SIG-M5 treated with dmso at 0.1 percent for 504 hours (cell line): Measurements from ENCODE around the gene NRTN.

Source experiments
- DNase-seq: peaks from one replicate; lab custom pipeline; 2025; ENCODE audit not compliant: unreplicated experiment; lab: John Stamatoyannopoulos, UW

Gene NRTN

DNA sequence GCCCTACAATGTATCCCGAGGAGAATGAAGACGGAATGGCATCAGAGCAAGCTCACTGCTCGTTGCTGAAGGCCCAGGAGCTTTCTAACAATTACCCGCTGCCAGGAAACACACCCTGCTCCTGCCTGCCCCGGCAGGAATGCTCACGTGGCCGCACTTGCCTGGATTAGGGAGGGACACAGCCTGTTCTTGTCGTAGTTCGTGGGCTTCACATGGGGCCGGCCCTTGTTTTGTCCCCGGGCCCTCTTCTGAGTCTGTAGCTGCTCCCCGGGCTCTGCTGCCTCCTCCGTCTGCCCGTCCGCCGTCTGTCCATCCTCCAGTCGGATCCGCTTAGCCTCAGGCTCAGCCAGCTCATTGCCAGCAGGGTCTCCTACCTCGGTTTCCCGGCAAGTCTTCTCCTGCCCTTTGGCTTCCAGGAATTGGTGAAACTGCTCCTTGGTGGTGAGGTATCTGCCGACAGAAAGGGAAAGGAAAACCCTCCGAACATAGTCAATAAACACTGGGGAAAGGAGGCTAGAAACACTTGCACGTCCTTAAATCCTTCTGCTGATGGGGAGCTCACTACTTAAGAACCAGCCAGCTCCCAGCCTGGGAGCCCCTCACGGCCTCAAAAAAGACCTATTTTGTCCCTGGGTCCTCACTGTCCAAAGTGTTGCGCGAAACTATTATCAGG, 14.8 kb upstream of the NRTN start:
- DNase-seq, result no peak

DNA sequence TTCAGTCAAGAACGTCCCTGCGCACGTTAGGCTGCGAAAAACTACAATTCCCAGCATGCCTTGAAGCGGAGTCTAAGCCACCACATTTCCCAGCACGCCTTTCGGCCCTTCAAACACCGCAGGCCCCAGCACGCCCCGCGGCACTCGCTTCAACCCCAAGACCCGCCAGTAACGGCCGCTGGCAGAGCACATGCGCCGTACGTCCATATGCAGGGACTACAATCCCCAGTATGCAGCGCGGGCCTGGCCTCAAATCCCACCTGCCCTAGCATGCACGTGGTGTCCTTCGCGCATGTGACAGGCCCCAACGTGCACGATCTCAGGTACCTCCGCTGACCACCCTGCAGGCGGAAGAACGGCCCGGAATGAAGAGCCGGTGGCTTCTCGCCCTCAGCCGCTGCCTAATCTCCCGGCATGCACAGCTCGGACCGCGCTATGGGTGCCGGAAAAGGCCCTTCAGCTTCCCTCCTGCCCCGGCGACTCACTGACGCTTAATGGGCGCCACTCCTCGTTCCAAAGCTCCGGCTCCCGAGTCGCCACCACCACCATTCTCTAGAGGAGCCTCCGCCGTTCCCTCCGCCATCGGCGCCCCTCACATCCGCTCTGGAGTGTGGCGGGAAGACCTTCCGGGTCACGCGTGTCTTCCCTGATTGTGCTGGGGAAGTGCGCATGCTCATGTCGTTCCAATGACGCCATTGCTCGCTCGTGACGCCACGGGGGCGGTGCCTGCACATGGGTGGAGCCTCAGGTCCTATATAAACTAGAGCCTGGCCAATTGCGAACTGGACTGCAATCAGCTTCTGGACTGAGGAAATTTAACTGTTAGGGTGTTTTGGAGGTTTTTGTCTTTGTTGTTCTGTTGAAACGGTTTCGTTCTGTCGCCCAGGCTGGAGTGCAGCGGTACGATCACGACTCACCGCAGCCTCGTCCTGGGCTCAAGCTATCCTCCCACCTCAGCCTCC, 14.0 kb upstream of the NRTN start, which contains the start of gene DUS3L:
DUS3L (minus strand) TSS at position 605 of the 962 bp plus-strand sequence; CDS start at position 583, 22 bp downstream.
- DNase-seq, result peak; percentile 96

DNA sequence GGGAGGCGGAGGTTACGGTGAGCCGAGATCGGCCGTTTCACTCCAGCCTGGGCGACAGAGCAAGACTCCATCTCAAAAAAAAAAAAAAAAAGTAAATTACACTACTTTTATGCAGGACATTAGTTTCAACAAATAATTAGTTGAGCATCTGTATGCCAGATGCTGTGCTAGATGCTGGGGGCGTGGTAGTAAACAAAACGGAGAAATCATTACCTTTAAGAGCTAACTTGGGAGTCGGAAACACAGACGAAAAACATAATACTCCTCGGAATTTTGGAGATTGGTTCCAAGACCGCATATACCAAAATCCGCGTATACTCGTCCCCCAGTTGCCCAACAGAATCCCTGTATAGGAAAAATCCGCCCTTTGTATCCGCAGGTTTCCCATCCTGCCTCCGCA, 12.6 kb upstream of the NRTN start:
- no peak for DNase-seq

DNA sequence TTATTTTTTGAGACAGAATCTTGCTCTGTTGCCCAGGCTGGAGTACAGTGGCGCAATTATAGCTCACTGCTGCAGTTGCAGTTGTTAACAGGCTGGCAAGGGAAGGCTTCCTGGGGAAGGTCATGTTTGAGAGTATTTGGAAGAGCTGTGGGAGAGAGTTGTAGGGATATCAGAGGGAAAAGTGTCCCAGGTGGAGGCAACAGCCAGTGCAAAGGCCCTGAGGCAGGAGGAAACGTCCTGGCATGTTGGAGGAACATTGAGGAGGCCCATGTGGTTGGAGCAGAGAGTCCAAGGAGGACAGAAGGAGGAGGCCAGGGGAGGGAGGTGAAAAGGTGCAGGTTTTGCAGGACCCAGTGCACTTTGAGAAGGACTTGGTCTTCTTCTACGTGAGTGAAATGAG, 11.7 kb upstream of the NRTN start:
- DNase-seq, result no peak

DNA sequence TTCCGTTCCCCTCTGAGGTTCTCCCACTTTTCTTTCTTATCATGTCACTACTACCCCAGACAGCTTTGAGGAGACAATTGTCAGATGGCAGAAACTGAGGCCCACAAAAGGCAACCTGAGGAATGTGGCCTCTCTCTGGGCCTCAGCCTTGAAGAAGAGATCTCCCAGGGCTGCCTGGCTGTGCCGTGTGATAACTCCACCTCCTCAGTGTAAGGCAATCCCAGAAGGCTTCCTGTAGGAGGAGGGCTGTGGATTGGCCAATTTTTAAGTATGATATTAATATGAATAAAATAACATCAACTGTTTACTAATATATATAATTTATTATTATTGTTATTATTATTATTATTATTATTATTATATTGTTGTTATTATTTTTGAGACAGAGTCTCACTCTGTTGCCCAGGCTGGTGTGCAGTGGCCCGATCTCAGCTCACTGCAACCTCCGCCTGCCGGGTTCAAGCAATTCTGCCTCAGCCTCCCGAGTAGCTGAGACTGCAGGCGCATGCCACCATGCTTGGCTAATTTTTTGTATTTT, 9.4 kb upstream of the NRTN start:
- DNase-seq, result no peak

DNA sequence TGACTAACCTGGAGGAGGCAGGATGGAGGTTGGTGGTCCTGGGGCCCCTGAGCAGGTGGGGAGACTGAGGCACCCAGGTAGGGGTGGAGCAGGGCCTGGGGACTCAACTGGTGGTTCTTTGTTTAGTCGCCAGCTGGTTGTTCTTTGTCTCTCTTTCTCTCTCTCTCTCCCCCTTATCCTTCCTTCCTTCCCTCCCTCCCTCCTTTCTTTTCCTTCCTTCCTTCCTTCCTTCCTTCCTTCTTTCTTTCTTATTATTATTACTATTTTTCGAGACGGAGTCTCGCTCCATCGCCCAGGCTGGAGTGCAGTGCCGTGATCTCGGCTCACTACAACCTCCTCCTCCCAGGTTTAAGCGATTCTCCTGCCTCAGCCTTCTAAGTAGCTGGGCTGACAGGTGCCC, 6.6 kb upstream of the NRTN start:
- no peak for DNase-seq

DNA sequence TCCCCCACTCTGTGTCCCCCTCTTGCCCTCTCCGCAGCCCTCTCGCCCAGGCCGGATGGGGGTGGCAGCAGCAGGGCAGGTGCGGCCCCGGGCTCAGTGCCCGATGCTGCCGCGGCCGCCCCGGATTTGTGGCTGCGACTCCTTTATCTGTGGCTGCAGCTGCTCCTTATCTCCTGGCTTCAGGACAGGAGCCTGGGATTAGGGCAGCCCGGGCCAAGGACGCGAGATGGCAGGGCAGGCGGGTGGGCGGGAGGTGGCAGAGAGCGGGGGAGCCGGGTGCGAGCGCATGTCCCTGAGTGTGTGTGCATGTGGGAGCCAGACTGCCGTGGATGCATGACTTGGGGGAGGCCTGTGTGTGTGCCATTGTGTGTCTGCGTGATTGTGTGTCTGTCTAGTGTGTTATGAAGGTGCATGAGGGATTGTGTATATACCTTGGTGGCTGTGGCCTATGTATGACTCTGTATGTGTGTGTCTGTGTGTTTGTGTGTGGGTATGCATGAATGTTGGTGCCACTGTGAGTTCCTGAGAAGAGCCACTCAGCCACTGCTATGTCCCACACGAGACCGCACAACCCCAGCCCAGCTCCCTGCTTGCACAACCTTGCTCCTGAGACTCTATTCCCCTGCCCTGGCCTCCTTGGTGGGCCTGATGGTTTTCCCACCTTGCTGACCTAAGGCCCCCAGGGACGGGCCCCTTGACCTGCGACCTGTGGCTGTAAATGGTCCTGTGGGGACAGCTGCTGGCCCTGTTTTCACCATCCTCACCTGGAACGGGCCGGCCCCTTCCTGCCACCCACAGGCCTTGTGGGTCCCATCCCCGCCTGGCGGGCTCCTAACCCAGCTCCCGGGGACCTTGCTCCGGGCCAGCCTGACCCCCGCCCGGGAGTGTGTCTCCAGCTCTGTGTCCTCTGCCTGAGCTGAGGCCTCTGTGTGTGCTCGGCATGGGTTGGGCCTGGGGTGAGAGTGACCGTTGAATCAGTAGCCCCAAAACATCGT, 5.3 kb upstream of the NRTN start:
- no peak for DNase-seq

DNA sequence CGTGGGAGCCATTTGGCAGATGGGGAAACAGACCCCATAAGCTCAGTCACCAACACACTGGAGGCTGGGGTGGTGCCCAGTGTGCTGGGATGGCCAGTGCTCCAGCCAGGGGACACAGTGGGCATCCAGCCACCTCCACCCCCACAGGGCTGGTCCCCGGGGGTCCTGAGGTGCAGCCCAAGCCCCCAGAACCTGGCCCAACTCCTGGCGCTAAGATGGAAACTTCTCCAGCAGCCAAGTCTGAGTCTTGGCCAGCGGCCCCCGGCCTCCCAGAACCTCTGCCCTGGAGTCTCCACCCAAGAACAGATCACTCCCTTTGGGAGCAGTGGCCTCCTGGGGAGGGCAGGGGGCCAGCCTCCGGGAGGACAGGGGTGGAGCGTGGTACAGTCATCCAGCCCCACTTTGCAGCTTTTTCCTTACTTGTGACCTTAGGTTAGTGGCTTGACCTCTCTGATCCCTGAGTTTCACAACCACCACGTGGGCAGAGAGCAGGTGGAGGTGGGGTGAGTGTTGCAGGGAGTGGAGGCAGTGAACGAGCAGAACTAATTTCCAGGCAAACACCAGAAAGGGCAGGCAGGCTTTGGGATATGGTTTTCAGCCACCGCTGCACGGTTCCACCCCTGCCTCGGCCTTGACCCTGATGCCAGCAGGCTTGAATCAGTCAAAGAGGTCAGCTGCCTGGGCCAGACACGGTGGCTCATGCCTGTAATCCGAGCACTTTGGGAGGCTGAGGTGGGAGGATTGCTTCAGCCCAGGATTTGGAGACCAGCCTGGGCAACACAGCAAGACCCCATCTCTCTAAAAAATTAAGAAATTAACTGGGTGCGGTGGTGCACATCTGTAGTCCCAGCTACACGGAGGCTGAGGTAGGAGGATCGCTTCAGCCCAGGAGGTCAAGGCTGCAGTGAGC, 4.3 kb upstream of the NRTN start:
- no peak for DNase-seq

DNA sequence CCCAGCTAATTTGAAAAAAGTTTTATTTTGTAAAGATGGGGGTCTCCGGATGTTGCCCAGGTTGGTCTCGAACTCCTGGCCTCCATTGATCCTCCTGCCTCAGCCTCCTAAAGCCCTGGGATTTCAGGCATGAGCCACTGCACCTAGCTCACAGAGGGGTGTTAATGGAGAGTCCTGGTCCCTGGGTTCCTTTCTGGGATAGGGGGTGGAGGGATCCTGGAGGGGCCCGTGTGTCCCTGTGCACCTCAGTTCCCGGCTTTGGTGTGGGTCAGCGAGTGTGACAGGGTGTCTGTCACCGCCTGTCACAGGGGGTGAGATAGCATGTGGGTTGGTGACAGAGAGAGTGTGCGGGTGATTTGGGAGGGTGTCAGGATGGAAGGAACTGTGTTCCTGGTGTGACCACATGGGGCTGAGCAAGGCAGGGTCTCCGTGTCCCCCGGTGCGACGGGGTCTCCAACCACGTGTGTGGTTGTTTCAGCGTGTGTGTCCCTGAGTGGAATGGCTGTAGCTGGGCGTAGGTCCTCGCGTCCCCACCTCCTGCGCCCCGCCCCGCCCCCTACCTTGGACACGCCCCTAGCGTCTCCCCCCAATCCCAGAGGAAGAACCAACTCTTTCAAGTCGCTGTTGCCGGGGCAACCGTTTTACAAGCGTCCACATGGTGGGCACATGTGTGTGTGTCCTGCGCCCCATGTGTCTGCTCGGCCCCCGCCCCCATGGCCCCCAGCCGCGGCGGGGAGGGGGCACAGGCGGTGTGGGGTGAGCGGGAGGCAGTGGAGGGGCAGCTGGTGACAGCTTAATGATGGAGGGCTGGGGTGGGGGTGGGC, 2.9 kb upstream of the NRTN start:
- no peak for DNase-seq

DNA sequence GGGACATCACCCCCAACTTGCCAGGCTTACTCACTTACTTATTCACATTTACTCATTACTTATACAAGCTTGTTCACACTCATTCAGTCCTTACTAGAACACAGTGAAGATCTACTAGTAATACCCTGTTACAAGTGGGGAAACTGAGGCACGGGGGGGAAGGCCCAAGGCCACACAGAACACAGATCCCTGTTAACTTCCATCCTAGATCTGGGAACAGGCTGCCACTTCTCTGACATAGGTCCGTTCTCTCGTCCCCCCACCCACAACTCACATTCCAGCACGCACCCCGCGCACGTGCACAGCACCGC, 1.5 kb upstream of the NRTN start:
- no peak for DNase-seq

DNA sequence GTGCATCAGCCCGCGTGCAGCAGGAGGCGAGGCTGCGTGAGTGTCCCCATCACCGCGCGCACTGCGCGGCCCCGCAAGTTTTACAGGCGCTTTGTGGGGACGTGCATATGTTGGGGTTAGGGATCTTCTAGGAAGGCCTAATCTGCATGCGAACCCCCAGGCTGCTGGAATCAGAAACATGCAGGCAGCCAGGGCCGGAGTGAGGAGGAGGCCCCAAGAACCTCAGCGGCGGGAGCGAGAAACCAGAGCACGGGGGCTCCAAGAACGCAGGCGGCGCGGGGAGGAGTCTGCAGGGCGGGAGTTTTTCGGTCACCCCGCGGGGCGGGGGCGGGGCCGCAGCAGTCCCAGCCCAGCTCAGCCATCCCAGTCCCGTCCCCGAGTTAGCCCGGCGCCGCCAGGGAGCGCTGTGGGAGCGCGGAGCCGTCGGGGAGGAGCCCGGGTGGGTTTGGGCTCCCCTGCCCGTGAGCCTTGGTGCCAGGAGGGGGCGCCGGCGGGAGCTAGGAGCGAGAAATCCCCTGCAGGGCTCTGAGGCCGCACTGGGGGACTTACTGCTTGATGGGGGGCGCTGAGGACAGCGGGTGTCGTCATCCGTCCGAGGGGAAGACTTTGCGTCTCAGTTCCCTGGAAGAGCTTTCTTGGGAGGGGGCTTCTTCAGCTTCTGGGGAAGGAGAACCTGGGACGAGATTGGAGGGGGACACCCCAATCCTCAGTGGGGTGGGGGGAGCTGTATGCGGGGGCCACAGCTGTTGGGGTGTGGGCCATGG, 933 bp upstream of the NRTN start:
- peak; percentile 85 for DNase-seq

DNA sequence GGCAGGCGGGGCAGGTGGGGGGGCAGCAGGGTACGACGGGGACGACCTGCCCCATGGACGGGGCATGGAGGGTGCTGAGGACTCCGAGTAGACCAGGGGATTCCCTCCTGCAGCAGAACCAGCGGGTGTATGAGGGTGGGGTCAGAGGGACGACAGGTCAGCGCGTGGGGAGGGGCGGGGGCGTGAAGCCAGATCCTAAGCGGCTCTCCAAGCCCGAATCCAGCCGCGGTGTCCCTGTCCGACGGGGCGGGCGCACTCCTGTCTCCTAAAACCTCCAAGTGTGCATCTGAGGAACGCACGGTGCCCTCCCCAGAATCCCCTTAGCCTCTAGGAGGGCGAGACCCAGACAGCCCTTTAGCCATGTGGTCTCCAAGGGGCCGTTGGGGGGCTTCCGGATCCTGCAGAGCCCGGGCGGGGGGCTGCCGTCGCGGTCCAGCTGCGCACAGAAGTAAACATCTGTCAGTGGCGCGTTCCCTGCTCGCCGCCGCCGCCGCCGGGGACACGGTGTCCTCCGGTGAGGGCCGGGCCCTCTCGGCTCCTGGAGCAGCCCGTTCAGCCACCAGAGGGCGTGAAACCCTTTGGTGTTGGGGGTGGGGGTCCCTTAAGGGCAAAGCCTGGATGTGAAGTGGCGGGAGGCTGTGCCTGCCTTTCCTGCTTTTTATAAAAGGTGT, 730 bp downstream of the NRTN start:
- DNase-seq, result peak; percentile 50

DNA sequence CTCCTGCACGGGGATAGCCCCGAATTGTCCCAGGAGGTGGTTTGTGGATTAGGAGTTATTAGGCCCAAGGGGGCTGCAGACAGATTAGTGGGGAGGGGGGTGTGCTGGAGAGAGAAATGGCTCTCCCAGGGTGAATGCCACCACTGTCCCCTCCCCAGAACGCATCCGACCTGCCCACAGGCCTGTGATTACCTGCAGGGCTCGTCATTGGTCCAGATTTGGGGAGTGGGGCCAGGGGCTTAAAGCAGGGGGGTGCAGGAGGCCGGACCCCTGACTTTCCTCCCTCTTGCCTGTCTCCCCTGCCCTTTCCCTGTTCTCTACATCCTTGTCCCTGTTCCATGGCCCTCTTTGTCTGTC, 1.2 kb downstream of the NRTN start:
- DNase-seq, result no peak

DNA sequence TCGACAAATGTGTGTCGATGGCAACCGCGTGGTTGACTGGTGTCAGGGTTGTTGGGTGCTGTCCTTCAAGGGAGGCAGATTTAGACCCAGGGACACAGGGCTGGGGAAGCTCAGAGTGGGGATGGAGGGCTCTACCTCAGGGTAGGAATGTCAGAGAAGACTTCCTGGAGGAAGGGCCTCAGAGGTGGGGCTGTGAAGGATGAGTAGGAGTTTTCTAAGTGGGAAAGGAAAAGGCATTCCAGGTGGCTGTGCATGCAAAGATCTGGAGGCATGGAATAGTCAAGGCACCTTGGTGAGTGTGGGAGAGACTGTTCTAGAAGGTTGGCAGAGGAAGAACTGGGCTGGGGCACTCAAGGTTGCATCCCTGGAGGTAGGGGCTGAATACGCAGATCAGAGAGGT, 2.0 kb downstream of the NRTN start:
- DNase-seq, result no peak

DNA sequence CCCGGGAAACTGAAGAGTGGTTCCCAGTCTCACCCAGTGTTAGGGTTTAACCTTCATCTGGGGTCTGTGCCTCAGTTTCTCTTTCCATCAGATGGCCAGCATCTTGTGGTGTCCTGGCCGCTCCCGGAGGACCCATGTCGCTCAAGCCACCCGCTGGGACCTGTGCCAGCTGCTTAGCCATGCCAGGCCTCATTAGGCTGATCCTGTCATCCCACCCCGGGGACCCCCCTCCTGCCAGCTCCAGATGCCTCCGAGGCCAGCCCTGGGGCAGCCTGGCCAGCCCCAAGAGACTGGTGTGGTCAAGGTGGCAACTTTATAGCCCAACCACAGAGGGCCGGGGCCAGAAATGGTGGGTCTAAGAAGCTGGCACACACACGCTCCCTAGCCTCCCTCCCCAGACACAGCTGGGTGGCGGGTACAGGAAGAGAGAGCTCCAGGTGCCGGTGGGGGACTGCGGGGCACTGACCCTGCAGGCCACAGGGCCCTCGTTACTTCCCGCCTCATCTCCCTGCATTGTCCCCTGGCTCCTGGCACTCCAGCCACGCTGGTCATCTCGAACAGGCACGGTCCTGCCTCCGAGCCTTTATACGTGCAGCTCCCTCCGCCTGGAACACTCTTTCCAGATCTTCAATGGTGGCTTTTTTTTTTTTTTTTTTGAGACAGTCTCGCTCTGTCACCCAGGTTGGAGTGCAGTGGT, 3.4 kb downstream of the NRTN start:
- DNase-seq, result no peak

DNA sequence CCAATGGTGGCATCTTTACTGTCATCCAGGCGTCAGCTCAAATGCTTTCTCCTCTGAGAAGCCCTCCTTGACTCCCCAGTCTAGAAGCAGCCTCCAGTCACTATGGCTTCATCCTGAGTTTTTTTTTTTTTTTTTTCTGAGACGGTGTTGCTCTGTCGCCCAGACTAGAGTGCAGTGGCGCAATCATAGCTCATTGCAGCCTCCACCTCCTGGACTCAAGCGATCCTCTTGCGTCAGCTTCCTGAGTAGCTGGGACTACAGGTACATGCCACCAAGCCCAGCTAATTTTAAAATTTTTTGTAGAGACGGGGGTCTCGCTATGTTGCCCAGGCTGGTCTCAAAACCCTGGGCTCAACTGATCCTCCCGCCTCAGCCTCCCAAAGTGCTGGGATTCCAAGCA, 4.2 kb downstream of the NRTN start:
- peak; percentile 50 for DNase-seq

DNA sequence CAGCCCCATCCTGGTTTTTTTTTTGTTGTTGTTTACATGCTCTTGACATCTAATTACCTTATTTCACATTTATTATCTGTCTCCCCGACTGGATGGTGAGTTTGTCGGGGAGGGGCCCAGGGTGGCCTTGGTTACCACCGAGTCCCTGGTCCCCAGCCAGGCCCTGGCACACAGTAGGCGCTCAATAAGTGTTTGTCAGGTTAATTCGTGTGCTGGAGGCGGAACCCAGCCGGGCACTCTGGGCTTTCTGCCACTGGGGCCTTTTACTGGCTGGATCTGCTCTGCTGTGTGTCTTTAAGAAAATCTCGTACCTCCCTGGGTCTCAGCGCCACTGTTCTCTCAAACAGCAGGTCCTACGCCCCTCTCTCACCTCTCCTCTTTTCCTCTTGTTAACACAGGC, 4.6 kb downstream of the NRTN start:
- no peak for DNase-seq
